GM19328 (cell line): Measurements from ENCODE around the gene TRIM66.

Source experiments
- ATAC-seq: cut with Tn5 transposase; IDR thresholded peaks from one replicate; pipeline ENCODE4 v1.9.1; 2021; ENCODE audit warnings: mild to moderate bottlenecking, moderate library complexity; ENCODE audit not compliant: unreplicated experiment

The TRIM66 gene

GRCh38 chr11:8658321-8659057 is 24.0 kb downstream of the TRIM66 start:
- no peak for ATAC-seq

- ATAC-seq: no peak
Observed at GRCh38 chr11:8656291-8656690, 26.2 kb downstream of the TRIM66 start.

GRCh38 chr11:8654503-8654902 is 28.0 kb downstream of the TRIM66 start:
- ATAC-seq: no peak

- ATAC-seq: no peak
Observed at GRCh38 chr11:8652140-8652539, 30.3 kb downstream of the TRIM66 start.

- ATAC-seq: no peak
Observed at GRCh38 chr11:8650401-8650990, 32.0 kb downstream of the TRIM66 start.

GRCh38 chr11:8649361-8649760 is 33.1 kb downstream of the TRIM66 start:
- ATAC-seq: no peak

- ATAC-seq: no peak
Observed at GRCh38 chr11:8646873-8647272, 35.6 kb downstream of the TRIM66 start.

GRCh38 chr11:8642196-8642841 is 40.1 kb downstream of the TRIM66 start:
- ATAC-seq: no peak

- no peak for ATAC-seq
Observed at GRCh38 chr11:8641332-8641731, 41.1 kb downstream of the TRIM66 start.

GRCh38 chr11:8640267-8640906 is 42.1 kb downstream of the TRIM66 start:
- ATAC-seq: no peak

- ATAC-seq: no peak
Observed at GRCh38 chr11:8639655-8640054, 42.8 kb downstream of the TRIM66 start.

GRCh38 chr11:8638300-8638699 is 44.2 kb downstream of the TRIM66 start:
- ATAC-seq: no peak

GRCh38 chr11:8636127-8636526 is 46.3 kb downstream of the TRIM66 start:
- ATAC-seq: no peak

- no peak for ATAC-seq
Observed at GRCh38 chr11:8634498-8634897, 48.0 kb downstream of the TRIM66 start.

GRCh38 chr11:8631395-8632118 is 50.9 kb downstream of the TRIM66 start:
- no peak for ATAC-seq

- ATAC-seq: no peak
Observed at GRCh38 chr11:8624698-8625097, 57.8 kb downstream of the TRIM66 start.

- no peak for ATAC-seq
Observed at GRCh38 chr11:8621147-8621546, 61.3 kb downstream of the TRIM66 start.

GRCh38 chr11:8617063-8617462 is 65.4 kb downstream of the TRIM66 start:
- ATAC-seq: no peak

GRCh38 chr11:8615291-8616032 is 67.0 kb downstream of the TRIM66 start:
- no peak for ATAC-seq

GRCh38 chr11:8614497-8614896 is 68.0 kb downstream of the TRIM66 start:
- ATAC-seq: no peak
